GM12878 (cell line): ENCODE results near the gene PNPO.

Experiments
- MYC ChIP-seq: IDR thresholded peaks from 2 replicates; pipeline ENCODE4 v1.6.1; 2011; ENCODE audit warnings: mild to moderate bottlenecking, low read length, moderate library complexity, inconsistent platforms; ENCODE audit not compliant: insufficient read depth, insufficient replicate concordance, insufficient read length, severe bottlenecking
- POLR2AphosphoS5 ChIP-seq: IDR thresholded peaks from 2 replicates; pipeline ENCODE4 v1.6.1; 2011; ENCODE audit warnings: mild to moderate bottlenecking, low read length, inconsistent platforms

DNA sequence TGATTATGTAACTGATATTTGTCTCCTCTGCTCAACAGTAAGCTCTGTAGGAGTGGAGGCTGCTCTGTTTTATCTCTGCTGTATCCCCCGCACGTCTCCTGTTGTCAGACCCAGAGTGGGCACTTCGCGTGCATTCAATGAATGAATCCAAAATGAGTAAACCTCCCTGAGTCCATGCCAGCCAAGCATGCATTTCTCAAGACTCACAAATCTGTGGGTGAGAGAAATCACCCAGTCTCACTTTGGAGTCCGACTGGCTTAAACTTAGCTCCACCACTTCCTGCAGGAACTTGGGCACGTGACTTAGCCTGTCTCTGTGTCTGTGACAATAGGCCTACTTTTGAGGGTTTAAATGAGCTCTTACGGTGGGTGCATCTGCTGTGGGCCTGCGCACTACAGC is 3.7 kb downstream of the PNPO start:
- TF ChIP-seq POLR2AphosphoS5 (no peak), MYC (no peak)
